CD4-positive, alpha-beta T cell (primary cell): ENCODE data around the gene RNF208. TPM values are rescaled to one million over a fixed set of nuclear protein-coding genes. Genes with fewer than 3 reads are reported as not detected.

Experiments
- ATAC-seq: fragments of 200-7000 bp; cut with Tn5 transposase; one replicate; pipeline ENCODE4 v1.10.0; 2022; ENCODE audit warnings: mild to moderate bottlenecking; ENCODE audit not compliant: poor library complexity
- CTCF ChIA-PET: fragments of 350-600 bp; sonication (Branson Sonifier 250); formaldehyde crosslinking; loops from one replicate; lab custom pipeline; 2021; ENCODE audit warnings: antibody characterized with exemption, inconsistent platforms; lab: Charles Lee
- POLR2A ChIA-PET: fragments of 350-600 bp; sonication (Branson Sonifier 250); formaldehyde crosslinking; loops from one replicate; lab custom pipeline; 2021; ENCODE audit warnings: antibody characterized with exemption, inconsistent platforms; lab: Charles Lee
- DNase-seq, 14 experiments: peaks; one replicate each; pipeline ENCODE4 v3.0.0-alpha.2; 2013 to 2020; ENCODE audit warnings: mixed read lengths in 2 of 14
- H3K27ac ChIP-seq, 2 donors: one replicate each; pipeline versions ENCODE4 v1.5.1 to v1.7.0; 2013; ENCODE audit warnings: low read length in 2 of 2, low read depth in 1 of 2, mild to moderate bottlenecking in 1 of 2
- H3K27me3 ChIP-seq, 2 experiments: 1 replicate in 1 of 2; 2 replicates in 1 of 2; pipeline versions ENCODE4 v1.6.1 to v1.7.0; 2013; ENCODE audit warnings: low read length in 2 of 2, control low read depth in 1 of 2, mild to moderate bottlenecking in 1 of 2, moderate library complexity in 1 of 2; ENCODE audit not compliant: insufficient read depth in 2 of 2, control insufficient read depth in 1 of 2
- H3K36me3 ChIP-seq: one replicate; pipeline ENCODE4 v1.6.1; 2013; ENCODE audit warnings: low read length, control low read depth; ENCODE audit not compliant: insufficient read depth
- H3K4me1 ChIP-seq: one replicate; pipeline ENCODE4 v1.6.1; 2013; ENCODE audit warnings: low read length, control low read depth; ENCODE audit not compliant: insufficient read depth
- H3K4me3 ChIP-seq: one replicate; pipeline ENCODE4 v1.5.1; 2013; ENCODE audit warnings: mild to moderate bottlenecking, low read length, moderate library complexity
- H3K9me3 ChIP-seq, 2 experiments: 1 replicate in 1 of 2; 2 replicates in 1 of 2; pipeline versions ENCODE4 v1.6.1 to v1.7.0; 2013; ENCODE audit warnings: low read length in 2 of 2, mild to moderate bottlenecking in 2 of 2, control low read depth in 1 of 2, moderate library complexity in 1 of 2; ENCODE audit not compliant: control insufficient read depth in 1 of 2, insufficient read depth in 1 of 2
- H3K27ac Mint-ChIP-seq: one replicate; pipeline ENCODE4 v1.8.0; 2020; ENCODE audit warnings: mixed read lengths
- H3K27me3 Mint-ChIP-seq: one replicate; pipeline ENCODE4 v1.8.0; 2021; ENCODE audit warnings: mixed read lengths
- H3K36me3 Mint-ChIP-seq: one replicate; pipeline ENCODE4 v1.8.0; 2021; ENCODE audit warnings: low read depth, mixed read lengths
- H3K4me1 Mint-ChIP-seq: one replicate; pipeline ENCODE4 v1.8.0; 2021; ENCODE audit warnings: low read depth, mixed read lengths
- H3K4me3 Mint-ChIP-seq: one replicate; pipeline ENCODE4 v1.8.0; 2020; ENCODE audit warnings: mild to moderate bottlenecking, mixed read lengths
- H3K9me3 Mint-ChIP-seq: one replicate; pipeline ENCODE4 v1.8.0; 2020; ENCODE audit warnings: mixed read lengths
- intact Hi-C, 2 experiments: fragments of 100-400 bp; cut with DNase I in 1 of 2; cut with micrococcal nuclease in 1 of 2; formaldehyde crosslinking; loops; one replicate each; pipeline versions ENCODE4 v1.15.1 to v1.9.0; 2023 to 2025; cut with DNase I, micrococcal nuclease
- total RNA-seq, 174 experiments: library from RNA in 2 of 174; stranded (reverse) in 2 of 174; gene quantifications; one replicate each; pipeline ENCODE4 v1.2.3 and lab custom pipeline; 2021 to 2026
- TF ChIP-seq, protein P1 (sequence below): fragments of 200-600 bp; IDR thresholded peaks from one replicate; pipeline ENCODE4 v1.8.0; 2022; ENCODE audit warnings: antibody characterized with exemption, mild to moderate bottlenecking

RNF208 gene
- total RNA-seq, 2 experiments from 2014 or later, result 0.66 to 0.67 TPM

DNA sequence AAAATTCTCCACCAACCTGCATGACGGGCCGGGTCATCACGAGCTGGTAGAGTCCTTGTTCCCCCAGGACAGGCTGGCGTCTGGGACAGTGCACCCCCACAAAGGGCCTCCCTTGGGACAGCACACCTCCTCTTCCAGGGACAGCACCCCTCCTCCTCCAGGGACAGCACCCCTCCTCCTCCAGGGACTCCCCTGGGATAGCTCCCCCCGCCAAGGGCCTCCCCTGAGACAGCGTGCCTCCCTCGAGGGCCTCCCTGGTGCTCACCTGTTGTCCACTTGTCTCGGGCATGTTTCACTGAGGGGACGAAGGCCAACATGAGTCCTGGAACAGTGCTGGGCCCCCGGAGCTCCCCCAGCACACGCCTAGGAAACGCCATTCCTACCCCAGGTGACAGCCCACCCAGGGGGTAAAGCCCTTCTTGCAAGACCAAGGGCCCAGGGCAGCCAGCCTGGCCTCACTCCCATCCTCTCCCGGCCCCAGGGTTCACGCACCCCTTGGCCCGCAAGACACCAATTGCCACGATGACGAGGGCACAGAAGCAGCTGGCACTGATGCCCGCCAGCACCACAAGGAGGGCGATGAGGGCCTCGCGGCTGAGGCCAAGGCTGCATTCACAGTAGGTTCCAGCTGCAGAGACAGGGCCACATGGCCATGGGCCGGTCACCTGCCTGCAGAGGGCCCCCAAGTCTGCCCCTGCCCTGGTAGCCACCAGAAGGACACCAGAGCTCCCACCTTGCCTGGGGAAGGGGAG lies 50.7 kb downstream of the RNF208 start:
- H3K27me3 ChIP-seq, result peaks cover 48 to 66% of the 10 kb centered on the region in 2 experiments
- TF ChIP-seq, protein P1, sequence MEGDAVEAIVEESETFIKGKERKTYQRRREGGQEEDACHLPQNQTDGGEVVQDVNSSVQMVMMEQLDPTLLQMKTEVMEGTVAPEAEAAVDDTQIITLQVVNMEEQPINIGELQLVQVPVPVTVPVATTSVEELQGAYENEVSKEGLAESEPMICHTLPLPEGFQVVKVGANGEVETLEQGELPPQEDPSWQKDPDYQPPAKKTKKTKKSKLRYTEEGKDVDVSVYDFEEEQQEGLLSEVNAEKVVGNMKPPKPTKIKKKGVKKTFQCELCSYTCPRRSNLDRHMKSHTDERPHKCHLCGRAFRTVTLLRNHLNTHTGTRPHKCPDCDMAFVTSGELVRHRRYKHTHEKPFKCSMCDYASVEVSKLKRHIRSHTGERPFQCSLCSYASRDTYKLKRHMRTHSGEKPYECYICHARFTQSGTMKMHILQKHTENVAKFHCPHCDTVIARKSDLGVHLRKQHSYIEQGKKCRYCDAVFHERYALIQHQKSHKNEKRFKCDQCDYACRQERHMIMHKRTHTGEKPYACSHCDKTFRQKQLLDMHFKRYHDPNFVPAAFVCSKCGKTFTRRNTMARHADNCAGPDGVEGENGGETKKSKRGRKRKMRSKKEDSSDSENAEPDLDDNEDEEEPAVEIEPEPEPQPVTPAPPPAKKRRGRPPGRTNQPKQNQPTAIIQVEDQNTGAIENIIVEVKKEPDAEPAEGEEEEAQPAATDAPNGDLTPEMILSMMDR, result no peak
- no peak overlapping the region for H3K27ac ChIP-seq
- Mint-ChIP-seq H3K27me3 (peaks cover 19% of the 10 kb centered on the region), H3K9me3 (no peaks in the 10 kb centered on the region), H3K27ac (no peak overlapping the region), H3K4me3 (no peak overlapping the region), H3K36me3 (no peaks in the 10 kb centered on the region), H3K4me1 (peaks cover 4% of the 10 kb centered on the region)
- peaks cover 26% of the 10 kb centered on the region for H3K4me1 ChIP-seq
- H3K4me3 ChIP-seq, result no peak overlapping the region
- DNase-seq, result no peak
- peaks cover 0 to 35% of the 10 kb centered on the region in 2 experiments for H3K9me3 ChIP-seq
- no peak for ATAC-seq
- POLR2A ChIA-PET, result no interaction called here
- H3K36me3 ChIP-seq, result no peaks in the 10 kb centered on the region
- intact Hi-C loops, result loop anchor here in 1 of 2 experiments (10.0 kb wide), 1 partner anchor 47 kb away; no protein-coding TSS in a partner anchor
- CTCF ChIA-PET, result no interaction called here

DNA sequence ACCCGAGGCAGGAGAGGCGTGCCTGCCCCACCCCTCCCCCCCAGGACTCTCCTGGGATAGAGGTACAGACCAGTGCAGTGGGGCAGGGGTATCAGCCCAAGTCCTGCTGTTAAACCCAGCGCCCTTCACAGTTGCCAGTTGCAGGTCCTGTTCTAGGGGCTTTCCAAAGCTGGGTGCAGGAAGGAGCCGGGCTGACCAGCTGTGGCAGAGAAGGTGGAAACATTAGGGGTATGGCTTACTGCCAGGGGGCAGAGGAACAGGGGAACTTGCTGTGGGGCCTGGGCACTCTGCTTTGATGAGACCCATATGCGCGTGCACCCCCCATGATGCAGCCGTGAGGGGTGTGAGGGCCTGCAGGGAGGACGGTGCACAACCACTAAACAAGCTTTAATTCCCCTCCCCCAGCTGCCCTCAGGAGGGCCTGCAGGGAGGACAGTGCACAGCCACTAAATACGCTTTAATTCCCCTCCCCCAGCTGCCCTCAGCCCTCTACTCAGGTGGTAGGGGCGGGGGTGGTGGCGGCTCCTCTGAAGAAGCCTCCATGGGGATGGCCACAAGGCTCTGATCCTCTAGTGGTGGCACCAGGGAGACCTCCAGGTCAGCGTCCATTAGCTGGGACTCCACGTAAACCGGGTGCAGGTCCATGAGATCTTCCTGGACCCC lies 51.4 kb downstream of the RNF208 start:
- POLR2A ChIA-PET, result no interaction called here
- peaks cover 25% of the 10 kb centered on the region for H3K27me3 Mint-ChIP-seq

More for the DNA sequence above, 51.4 kb downstream of the RNF208 start:
- Mint-ChIP-seq H3K27ac (no peak overlapping the region), H3K4me1 (no peaks in the 10 kb centered on the region), H3K4me3 (no peak overlapping the region), H3K9me3 (no peaks in the 10 kb centered on the region), H3K36me3 (no peaks in the 10 kb centered on the region)
- H3K27ac ChIP-seq, result no peak overlapping the region
- peaks cover 23% of the 10 kb centered on the region for H3K4me1 ChIP-seq
- ATAC-seq (no peak), DNase-seq (no peak)
- H3K27me3 ChIP-seq, result peaks cover 55 to 74% of the 10 kb centered on the region in 2 experiments
- H3K4me3 ChIP-seq, result no peak overlapping the region
- peaks cover 0 to 42% of the 10 kb centered on the region in 2 experiments for H3K9me3 ChIP-seq
- CTCF ChIA-PET, result no interaction called here
- no peaks in the 10 kb centered on the region for H3K36me3 ChIP-seq
- TF ChIP-seq, protein P1, result no peak
- intact Hi-C loops, result loop anchor here in 1 of 2 experiments (10.0 kb wide), 1 partner anchor 46 kb away; no protein-coding TSS in a partner anchor

Other genes with a start within 250 kb of the RNF208 start
- gene PTGDS, start 244.7 kb downstream of the RNF208 start, total RNA-seq, result 10 to 100 TPM; 40.6 to 41.0 TPM
- gene LCNL1, start 239.2 kb downstream of the RNF208 start, total RNA-seq, result 1 to 10 TPM in 1 of 2 experiments, under 1 TPM in 1; 0.93 to 1.0 TPM
- 10 to 100 TPM; 67.0 to 67.8 TPM for gene PAXX, start 229.8 kb downstream of the RNF208 start, total RNA-seq
- 1 to 10 TPM; 2.1 to 2.8 TPM for gene CLIC3, start 225.7 kb downstream of the RNF208 start, total RNA-seq
- gene ABCA2, start 194.0 kb downstream of the RNF208 start, total RNA-seq, result 10 to 100 TPM; 80.1 to 86.8 TPM
- gene FUT7, start 190.2 kb downstream of the RNF208 start, total RNA-seq, result 1 to 10 TPM; 1.7 to 1.8 TPM
- 10 to 100 TPM; 15.3 to 16.0 TPM for gene NPDC1, start 176.1 kb downstream of the RNF208 start, total RNA-seq
- not detected for gene ENTPD2, start 168.2 kb downstream of the RNF208 start, total RNA-seq
- under 1 TPM; 0.17 to 0.19 TPM for gene SAPCD2, start 151.7 kb downstream of the RNF208 start, total RNA-seq
- gene UAP1L1, start 144.7 kb downstream of the RNF208 start, total RNA-seq, result 1 to 10 TPM; 6.5 to 6.8 TPM
- gene MAN1B1, start 135.3 kb downstream of the RNF208 start, total RNA-seq, result 10 to 100 TPM; 60.9 to 66.9 TPM
- gene DPP7, start 107.5 kb downstream of the RNF208 start, total RNA-seq, result 100 to 1,000 TPM; 344 to 349 TPM
- not detected for gene GRIN1, start 83.1 kb downstream of the RNF208 start, total RNA-seq
- gene LRRC26, start 52.2 kb downstream of the RNF208 start, total RNA-seq, result not detected
- gene TMEM210, start 50.2 kb downstream of the RNF208 start, total RNA-seq, result not detected
- 100 to 1,000 TPM; 144 to 149 TPM for gene ANAPC2, start 33.7 kb downstream of the RNF208 start, total RNA-seq
- gene SSNA1, start 33.6 kb downstream of the RNF208 start, total RNA-seq, result 10 to 100 TPM; 30.1 to 30.5 TPM
- 1 to 10 TPM; 6.1 to 8.6 TPM for gene TPRN, start 21.5 kb downstream of the RNF208 start, total RNA-seq
- 10 to 100 TPM; 18.2 to 18.7 TPM for gene TMEM203, start 16.6 kb downstream of the RNF208 start, total RNA-seq
- 10 to 100 TPM; 22.8 to 25.3 TPM for gene NDOR1, start 16.5 kb downstream of the RNF208 start, total RNA-seq
- under 1 TPM; 0.33 to 0.42 TPM for gene CYSRT1, start 2.9 kb upstream of the RNF208 start, total RNA-seq
- gene RNF224, start 5.3 kb upstream of the RNF208 start, total RNA-seq, result under 1 TPM in 1 of 2 experiments, not detected in 1; 0.14 TPM
- not detected for gene SLC34A3, start 8.7 kb upstream of the RNF208 start, total RNA-seq
- 10 to 100 TPM; 93.8 to 98.2 TPM for gene TUBB4B, start 19.0 kb upstream of the RNF208 start, total RNA-seq
- gene STPG3, start 29.0 kb upstream of the RNF208 start, total RNA-seq, result not detected
- 10 to 100 TPM; 20.7 to 21.2 TPM for gene NELFB, start 33.1 kb upstream of the RNF208 start, total RNA-seq
- under 1 TPM; 0.67 to 0.80 TPM for gene TOR4A, start 55.5 kb upstream of the RNF208 start, total RNA-seq
- gene NRARP, start 80.0 kb upstream of the RNF208 start, total RNA-seq, result 1 to 10 TPM in 1 of 2 experiments, under 1 TPM in 1; 0.96 to 1.4 TPM
- 10 to 100 TPM; 14.9 to 16.9 TPM for gene EXD3, start 200.9 kb upstream of the RNF208 start, total RNA-seq
- 1 to 10 TPM; 6.7 to 7.7 TPM for gene NOXA1, start 201.2 kb upstream of the RNF208 start, total RNA-seq
- not detected for gene ENTPD8, start 219.1 kb upstream of the RNF208 start, total RNA-seq
- 100 to 1,000 TPM; 104 to 109 TPM for gene NSMF, start 237.1 kb upstream of the RNF208 start, total RNA-seq